ENCODE measurements around the gene ORAI3. TPM values are rescaled to one million over a fixed set of nuclear protein-coding genes. Genes with fewer than 3 reads are reported as not detected.

The ORAI3 gene
- total RNA-seq, 1 experiment from 2014 or later: 10.8 TPM

GRCh38 chr16:30974348-30974747, 25.5 kb downstream of the ORAI3 start (continued):
- TF ChIP-seq ZNF532 (CRISPR knock-in tag; IDR thresholded peaks at IDR 0.05; ENCODE audit: borderline replicate concordance): no peak

- no peak for TF ChIP-seq ESRRA (CRISPR knock-in tag; IDR thresholded peaks at IDR 0.05; ENCODE audit: borderline replicate concordance)
- TF ChIP-seq EMX1 (CRISPR knock-in tag; IDR thresholded peaks at IDR 0.05): no peak
- no peak for TF ChIP-seq ZNF512 (CRISPR knock-in tag; IDR thresholded peaks at IDR 0.05; ENCODE audit: borderline replicate concordance)
- no peak for TF ChIP-seq E2F1 (CRISPR knock-in tag; IDR thresholded peaks at IDR 0.05)
- TF ChIP-seq GTF2I (CRISPR knock-in tag; conservative IDR thresholded peaks at IDR 0.05): no peak
- TF ChIP-seq ZNF532 (CRISPR knock-in tag; IDR thresholded peaks at IDR 0.05; ENCODE audit: borderline replicate concordance): no peak
- no peak for TF ChIP-seq ATF3 (CRISPR knock-in tag; conservative IDR thresholded peaks at IDR 0.05)
- TF ChIP-seq KAT7 (CRISPR knock-in tag; IDR thresholded peaks at IDR 0.05; ENCODE audit: borderline replicate concordance): no peak
- TF ChIP-seq MAX (CRISPR knock-in tag; IDR thresholded peaks at IDR 0.05): no peak
- TF ChIP-seq PREB (CRISPR knock-in tag; IDR thresholded peaks at IDR 0.05; ENCODE audit: borderline replicate concordance): no peak
- no peak for TF ChIP-seq CBFB (CRISPR knock-in tag; IDR thresholded peaks at IDR 0.05; ENCODE audit: low read depth)
- TF ChIP-seq JUN (CRISPR knock-in tag; IDR thresholded peaks at IDR 0.05): no peak
- H3K4me3 Mint-ChIP-seq: no peak overlapping the region
- ATAC-seq: no peak
- H3K27me3 Mint-ChIP-seq (ENCODE audit: low read depth): peaks cover 2% of the 10 kb centered on the region; the same call in 1 of the 2 replicates
- H3K36me3 Mint-ChIP-seq: peaks cover 59% of the 10 kb centered on the region
- CTCF ChIA-PET: interaction anchor here (2.3 to 2.8 kb wide), 2 partner anchors 9 to 22 kb away, joined by 12 read pairs; partner anchors contain the start of gene HSD3B7
- no peak for DNase-seq (ENCODE audit: low spot score)
- H3K9me3 Mint-ChIP-seq: no peaks in the 10 kb centered on the region
- H3K27ac Mint-ChIP-seq: peak overlapping the region; percentile 32; the same call in 1 of the 2 replicates
- H3K4me1 Mint-ChIP-seq: no peaks in the 10 kb centered on the region
- POLR2A ChIA-PET: no interaction called here
These were observed 27.6 kb downstream of the ORAI3 start for GRCh38 chr16:30976486-30976885.

All from WTC11 (cell line).